ENCODE measurements around the gene SIRPA.

SIRPA gene

DNA sequence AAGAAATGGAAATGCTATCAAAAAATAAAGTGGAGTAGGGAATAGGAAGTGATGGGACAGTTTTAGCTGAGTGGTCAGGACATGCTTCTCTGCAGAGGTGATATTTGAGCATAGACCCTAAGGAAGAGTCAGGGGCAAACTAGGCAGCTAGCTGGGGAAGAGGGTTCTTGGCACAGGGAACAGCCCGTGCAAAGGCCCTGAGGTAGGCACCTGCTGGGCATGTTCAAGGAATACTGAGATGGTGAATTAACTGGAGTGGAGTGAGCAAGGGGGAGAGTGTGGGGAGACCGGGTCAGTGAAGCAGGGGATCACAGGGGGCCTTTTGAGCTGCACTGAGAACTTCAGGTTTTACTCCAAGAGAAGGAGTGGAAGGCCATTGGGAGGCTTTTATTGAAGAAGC, 7.5 kb upstream of the SIRPA start:
- no peak for DNase-seq

- DNase-seq: no peak
Observed at GRCh38 chr20:1888796-1889463, 6.3 kb upstream of the SIRPA start.

- DNase-seq: no peak
Observed at GRCh38 chr20:1890469-1891262, 4.5 kb upstream of the SIRPA start.

DNA sequence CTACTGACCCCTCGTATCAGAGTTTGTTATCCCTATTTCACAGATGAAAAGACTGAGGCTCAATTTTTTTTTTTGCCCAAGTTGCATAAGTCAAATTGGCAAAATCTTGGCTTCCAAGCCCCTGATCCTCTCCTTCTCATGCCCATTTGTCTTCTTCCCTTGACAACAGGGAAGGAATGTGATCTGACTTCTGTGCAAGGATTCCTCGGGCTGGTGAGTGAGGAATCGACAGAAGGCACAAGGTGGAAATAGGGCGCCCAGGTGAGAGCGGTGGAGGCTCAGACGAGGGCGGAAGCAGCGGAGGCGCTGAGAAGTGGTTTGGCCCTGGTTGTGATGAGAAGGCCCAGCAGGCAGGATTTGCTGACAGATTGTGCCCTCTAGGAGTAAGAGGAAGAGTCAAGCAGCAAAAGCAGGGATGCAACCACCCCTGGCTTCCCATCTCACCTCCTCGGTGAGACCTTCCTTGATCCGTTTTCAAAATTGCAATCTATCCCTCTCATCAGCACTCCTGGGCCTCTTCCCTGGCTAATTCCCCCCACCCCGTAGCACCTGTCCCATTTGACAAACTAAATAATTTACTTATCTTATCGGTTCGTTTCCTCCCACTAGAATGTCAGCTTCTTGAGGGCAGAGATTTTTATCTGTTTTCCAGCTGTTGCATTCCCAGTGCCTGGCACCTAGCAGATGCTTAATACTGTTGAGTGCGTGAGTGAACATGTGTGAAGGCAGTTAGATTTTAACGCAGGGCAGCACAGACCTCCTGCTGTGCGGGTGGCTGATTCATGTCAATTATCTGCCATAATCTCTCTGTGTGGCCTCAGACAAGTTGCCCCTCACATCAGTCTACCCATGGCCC, 3.7 kb upstream of the SIRPA start:
- DNase-seq: no peak

GRCh38 chr20:1892119-1892385, 3.2 kb upstream of the SIRPA start:
- DNase-seq: no peak

GRCh38 chr20:1893721-1894470, 1.3 kb upstream of the SIRPA start:
- peak; percentile 34 for DNase-seq

DNA sequence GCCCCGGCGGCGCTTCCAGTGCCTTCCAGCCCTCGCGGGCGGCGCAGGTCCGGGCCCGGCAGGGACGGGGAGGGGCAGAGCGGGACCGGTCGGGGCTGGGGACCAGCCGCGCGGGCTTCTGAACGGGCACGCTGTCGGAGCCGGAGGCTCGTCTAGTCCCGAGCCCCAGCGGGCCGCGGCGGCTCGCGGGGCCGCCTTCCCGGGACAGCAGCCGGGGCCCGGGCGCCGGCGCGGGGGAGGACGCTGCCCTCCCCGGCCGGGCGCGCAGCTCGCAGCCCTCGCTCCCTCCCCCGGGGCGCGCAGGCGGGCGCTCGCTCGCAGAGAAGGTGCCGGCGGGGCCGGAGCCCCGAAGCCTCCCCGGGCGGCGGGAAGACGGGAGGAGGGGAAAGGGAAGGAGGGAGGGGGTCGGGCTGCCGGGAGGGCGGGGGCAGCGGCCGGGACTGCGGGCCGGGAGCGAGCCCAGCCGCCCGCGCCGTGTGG, 696 bp upstream of the SIRPA start:
- DNase-seq: peak; percentile 82

- DNase-seq: peak; percentile 54
Observed at GRCh38 chr20:1895674-1896483, 672 bp downstream of the SIRPA start.

- DNase-seq: no peak
Observed at GRCh38 chr20:1896484-1897258, 1.5 kb downstream of the SIRPA start.

DNA sequence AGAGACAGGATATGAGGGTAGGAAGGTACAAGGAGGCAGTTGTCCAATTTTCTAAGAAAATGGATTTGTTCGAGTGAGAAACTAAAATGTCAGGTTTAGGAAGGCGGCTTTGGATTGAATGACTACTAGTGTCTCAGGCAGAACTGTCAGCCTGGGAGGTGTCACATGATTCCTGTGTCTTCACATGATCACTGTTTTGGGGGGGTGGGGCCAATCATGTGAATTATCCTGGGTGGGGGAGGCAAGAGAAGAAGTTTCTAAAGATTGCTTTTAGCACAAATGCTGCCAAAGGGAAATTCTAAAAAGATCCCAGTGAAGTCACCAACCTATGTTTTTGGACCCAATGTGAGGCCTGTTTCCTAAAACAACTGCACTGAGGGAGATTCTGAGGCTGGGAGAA, 2.3 kb downstream of the SIRPA start:
- DNase-seq: no peak

DNA sequence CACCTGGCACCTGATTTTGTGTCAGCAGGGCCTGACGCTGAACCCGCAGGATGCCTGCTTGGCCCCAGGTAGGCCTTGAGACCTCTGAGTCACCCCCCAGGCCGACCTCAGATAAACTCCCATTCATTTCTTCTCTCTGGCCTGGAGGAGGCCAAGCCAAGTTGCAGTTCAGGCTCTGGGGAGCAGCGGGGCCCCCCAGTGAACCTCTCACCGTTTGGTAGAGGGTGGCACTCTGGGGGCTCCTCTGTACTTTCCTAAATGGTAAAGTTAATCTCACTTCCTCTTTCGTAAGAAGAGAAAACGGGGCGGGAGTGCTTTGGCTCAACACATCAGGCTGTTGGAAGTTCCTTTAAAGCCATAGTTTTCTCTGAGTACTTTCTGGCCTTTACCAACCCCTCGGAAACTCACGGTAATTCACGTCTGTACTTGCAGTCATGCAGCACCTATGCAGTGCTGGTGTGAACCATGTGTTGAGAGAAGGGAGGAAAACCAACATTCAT, 2.8 kb downstream of the SIRPA start:
- DNase-seq: no peak

DNA sequence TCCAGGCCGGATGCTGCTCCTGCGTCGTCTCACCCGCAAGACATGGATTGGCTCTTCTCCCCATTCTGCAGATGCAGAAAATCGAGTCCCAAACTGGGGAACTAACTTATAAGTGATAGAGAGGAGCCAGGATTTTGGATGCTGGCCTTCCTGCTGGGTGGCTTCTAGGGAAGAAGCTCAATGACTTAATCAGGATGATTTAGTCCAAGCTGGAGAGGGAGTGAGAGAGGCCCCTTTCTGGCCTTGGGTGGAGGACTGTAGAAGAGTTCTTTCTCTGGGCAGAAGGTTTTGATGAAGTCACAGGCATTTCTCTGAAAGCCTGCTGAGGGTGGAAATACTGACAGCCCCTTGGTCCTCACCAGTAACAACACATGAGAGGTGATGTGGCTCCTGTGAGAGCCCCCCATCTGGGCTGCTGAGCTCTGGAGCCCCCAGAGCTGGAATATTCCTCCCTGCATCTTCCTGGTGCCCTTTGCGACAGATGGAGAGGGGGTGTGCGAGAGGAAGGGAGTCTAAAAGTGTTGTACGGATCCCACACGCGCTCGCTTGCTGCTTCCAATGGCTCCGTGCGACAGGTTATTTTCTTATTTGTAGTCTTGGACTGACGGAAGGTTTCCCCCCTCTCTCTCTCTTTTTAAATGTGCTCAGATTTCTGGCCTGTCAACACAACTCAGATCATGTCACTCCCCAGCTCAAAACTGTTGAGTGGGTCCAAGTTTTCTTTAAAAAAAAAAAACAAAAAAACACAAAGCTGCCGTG, 3.5 kb downstream of the SIRPA start:
- no peak for DNase-seq

GRCh38 chr20:1899241-1899525, 4.0 kb downstream of the SIRPA start:
- no peak for DNase-seq

DNA sequence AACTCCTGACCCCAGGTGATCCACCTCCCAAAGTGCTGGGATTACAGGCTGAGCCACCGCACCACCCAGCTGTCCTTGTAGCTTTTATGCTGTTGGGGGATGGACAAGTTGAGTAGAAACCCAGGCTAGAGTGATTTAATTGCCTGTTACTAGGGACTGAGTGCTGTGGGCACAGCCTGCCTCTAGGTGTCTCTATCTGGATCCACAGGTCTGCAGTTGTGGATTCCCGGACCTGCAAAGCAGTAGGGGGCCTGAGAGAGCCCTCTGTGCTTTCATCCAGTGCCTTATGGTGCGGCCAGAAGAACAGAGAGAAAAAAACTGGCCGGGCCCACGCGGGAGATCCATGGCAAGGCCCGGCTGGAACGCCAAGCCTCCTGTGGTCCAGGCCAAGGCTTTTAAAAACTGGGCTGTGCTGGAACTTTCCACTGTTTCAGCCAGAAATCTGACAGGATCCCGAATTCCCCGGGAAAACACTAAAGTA, 5.2 kb downstream of the SIRPA start:
- peak; percentile 42 for DNase-seq

DNA sequence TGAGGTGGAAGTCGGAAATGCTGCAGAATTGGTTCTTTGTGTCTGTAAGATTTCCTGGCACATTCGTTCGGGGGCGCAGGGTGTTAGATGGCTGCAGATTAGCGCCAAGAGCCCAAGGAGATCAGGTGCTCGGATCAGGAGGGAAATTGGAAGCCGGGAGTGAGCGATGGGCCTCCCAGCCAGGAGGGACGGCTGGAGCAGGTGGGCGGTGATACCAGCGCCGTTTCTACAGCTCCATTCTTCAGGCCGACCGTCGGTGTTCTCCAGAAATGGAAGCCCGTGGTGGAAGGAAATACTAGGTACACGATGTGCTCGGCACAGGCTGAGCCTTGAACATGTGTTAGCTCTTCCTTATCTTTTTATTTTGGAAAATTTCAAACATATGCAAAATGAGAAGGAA, 6.5 kb downstream of the SIRPA start:
- no peak for DNase-seq

DNA sequence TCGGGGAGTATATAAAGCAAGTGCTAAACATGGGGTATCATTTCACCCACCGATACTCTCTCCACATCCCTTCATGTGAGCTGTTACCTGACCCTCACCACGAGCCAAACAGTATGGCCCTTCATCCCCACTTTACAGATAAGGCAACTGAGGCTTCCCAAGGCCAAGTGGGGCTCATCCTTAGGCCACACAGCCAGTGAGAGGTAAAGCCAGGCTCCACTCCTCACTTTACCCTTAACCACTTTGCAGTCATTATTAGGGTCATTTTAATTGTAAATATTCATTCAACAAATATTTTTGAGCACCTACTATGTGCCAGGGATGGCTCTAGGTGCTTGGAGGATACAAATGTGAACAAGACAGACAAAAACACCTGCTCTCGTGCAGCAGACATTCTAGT, 7.0 kb downstream of the SIRPA start:
- no peak for DNase-seq

- no peak for DNase-seq
Observed at GRCh38 chr20:1904135-1904534, 8.9 kb downstream of the SIRPA start.

DNA sequence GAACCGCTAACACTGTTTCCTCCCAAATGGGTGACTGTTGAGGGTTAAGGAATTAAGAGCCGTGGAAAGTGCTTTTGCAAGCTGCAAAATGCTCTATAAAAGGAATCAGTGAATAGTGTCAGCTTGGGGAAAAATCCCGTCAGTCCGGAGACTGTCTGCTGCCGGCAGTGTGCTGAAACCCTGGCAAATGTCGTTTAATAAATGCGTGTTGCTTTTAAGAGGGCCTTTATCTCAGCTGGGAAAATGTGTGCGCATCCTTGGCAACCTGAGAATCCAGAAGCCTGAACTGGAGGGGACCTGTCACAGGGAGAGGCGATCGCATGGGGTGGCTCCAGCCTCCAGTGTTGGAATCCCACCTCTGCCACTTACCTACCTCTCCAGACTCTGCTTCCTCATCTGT, 9.8 kb downstream of the SIRPA start:
- DNase-seq: no peak

DNA sequence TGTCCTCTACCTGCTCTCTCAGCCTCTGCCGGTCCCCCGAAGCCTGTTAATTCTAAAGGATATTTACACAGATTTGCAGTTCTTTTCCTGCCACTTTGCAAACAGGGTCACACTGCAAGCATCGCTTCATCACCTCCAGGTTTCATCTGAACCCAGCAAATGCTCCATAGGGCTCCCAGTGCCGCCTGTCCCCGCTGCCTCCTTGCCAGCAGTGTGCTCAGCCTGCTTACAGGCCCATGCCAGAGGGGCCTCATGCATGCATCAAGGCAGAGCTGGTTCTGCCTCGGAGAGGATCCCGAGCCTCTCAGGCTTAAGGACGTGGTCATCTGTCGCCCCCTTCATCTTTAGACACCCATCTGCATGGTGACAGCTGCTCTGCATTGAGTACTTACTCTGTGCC, 10.5 kb downstream of the SIRPA start:
- no peak for DNase-seq
